NCI-H2196 treated with DMSO at 0.1 percent for 48 hours (cell line): ENCODE measurements around the gene KLHL22.

Experiments
- DNase-seq: peaks from one replicate; lab custom pipeline; 2025; ENCODE audit not compliant: unreplicated experiment; lab: John Stamatoyannopoulos, UW

Gene KLHL22

GRCh38 chr22:20449819-20450550 lies 45.6 kb downstream of the KLHL22 start:
- no peak for DNase-seq

GRCh38 chr22:20448630-20449029 lies 47.0 kb downstream of the KLHL22 start:
- DNase-seq: no peak

GRCh38 chr22:20446383-20446970 lies 49.1 kb downstream of the KLHL22 start:
- DNase-seq: no peak

- no peak for DNase-seq
Observed at GRCh38 chr22:20444325-20444724, 51.3 kb downstream of the KLHL22 start.

GRCh38 chr22:20442485-20443284 lies 52.9 kb downstream of the KLHL22 start:
- DNase-seq: no peak

GRCh38 chr22:20441631-20442484 lies 53.7 kb downstream of the KLHL22 start:
- DNase-seq: no peak

GRCh38 chr22:20440637-20441591 lies 54.7 kb downstream of the KLHL22 start:
- no peak for DNase-seq

GRCh38 chr22:20439928-20440575 lies 55.5 kb downstream of the KLHL22 start:
- DNase-seq: no peak

- no peak for DNase-seq
Observed at GRCh38 chr22:20439556-20439927, 56.1 kb downstream of the KLHL22 start.

GRCh38 chr22:20438678-20439492 lies 56.7 kb downstream of the KLHL22 start:
- DNase-seq: no peak

- no peak for DNase-seq
Observed at GRCh38 chr22:20438427-20438677, 57.2 kb downstream of the KLHL22 start.

- DNase-seq: no peak
Observed at GRCh38 chr22:20437613-20438426, 57.8 kb downstream of the KLHL22 start, which contains the start of gene SCARF2. SCARF2 (minus strand) TSS chr22:20437825; CDS start chr22:20437754, 71 bp downstream.

GRCh38 chr22:20436768-20437612 lies 58.6 kb downstream of the KLHL22 start:
- no peak for DNase-seq

GRCh38 chr22:20436307-20436767 lies 59.3 kb downstream of the KLHL22 start:
- no peak for DNase-seq

- DNase-seq: no peak
Observed at GRCh38 chr22:20435436-20436306, 59.9 kb downstream of the KLHL22 start.

GRCh38 chr22:20434773-20435172 lies 60.8 kb downstream of the KLHL22 start:
- no peak for DNase-seq
